Endometrial microvascular endothelial cells (primary cell): Measurements from ENCODE around the gene TXNDC15. TPM values are rescaled to one million over a fixed set of nuclear protein-coding genes. Genes with fewer than 3 reads are reported as not detected.
"Not testable (repeated sequence)": the region's sequence is repeated elsewhere in the genome, so short reads cannot be mapped to it uniquely, and the experiment has no call there.

Experiments used
- in situ Hi-C: cut with HindIII; loops from 2 replicates; pipeline ENCODE4 v1.10.0; 2017; ENCODE audit warnings: low sequenced_read_pairs, low pct_unique_long_range_greater_than_20kb; ENCODE audit errors: inconsistent ontology term
- total RNA-seq: library from RNA; depleted of rRNA; stranded (reverse); fragments of >200 nt; gene quantifications from one replicate; pipeline ENCODE4 v1.2.3, GENCODE V29; 2015; ENCODE audit errors: inconsistent ontology term

The TXNDC15 gene
- total RNA-seq, 1 donor from 2014 or later = 141 TPM

DNA sequence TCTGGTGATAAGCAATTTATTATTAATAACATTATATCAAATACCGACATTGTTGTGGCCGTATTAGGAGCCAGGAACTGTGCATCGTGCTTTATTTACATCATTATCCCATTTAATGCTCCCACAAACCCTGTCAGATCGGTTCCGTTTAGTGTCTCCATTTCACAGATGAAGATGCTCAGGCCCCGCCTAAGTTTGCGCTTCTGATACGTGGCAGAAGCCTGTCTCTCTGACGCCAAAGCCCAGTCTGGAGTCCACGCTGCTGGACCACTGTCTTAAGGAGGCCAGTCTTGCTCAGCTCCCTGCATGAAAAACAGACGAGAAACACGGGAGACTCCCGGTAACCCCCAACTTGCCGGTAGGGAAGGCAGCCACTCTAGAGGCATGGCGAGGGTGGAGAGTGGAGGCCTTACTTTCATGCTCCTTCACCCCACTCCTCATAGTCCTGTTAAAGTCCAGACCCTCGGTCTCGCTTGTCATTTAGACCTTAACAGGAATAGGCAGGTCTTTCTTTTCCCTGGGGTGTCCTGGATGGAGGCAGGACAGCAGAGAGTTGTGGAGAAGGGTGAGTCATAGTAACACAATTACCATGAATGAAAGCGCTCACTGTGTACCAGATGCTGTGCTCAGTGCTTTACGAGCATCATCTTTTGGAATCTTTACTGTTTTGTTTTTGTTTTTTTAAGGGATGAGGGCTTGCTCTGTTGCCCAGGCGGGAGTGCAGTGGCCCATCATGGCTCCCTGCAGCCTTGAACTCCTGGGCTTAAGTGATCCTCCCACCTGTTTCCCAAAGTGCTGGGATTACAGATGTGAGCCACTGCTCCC is 872 bp downstream of the TXNDC15 start:
- in situ Hi-C loops = loop anchor here (25.0 kb wide), 1 partner anchor 113 kb away; the partner anchor contains the start of gene DDX46

DNA sequence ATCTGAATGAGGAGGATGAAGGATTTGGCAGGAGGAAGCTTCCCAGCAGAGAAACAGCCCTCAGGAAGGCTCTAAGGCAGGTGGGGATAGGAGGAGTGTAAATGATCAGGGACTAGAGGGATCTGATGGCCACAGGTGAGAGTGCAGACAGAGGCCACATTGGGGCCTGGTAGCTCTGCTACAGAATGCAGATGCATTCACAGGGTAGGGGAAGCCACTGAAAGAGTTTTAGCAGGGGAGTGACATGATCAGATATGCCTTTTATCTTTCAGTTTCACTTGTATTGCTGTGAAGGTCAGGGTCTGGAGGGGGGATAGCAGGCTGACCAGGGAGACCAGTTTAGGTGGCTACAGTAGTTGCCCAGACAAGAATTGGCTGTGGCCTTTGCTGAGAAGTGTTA is 3.0 kb downstream of the TXNDC15 start:
- in situ Hi-C loops = no loop called here

DNA sequence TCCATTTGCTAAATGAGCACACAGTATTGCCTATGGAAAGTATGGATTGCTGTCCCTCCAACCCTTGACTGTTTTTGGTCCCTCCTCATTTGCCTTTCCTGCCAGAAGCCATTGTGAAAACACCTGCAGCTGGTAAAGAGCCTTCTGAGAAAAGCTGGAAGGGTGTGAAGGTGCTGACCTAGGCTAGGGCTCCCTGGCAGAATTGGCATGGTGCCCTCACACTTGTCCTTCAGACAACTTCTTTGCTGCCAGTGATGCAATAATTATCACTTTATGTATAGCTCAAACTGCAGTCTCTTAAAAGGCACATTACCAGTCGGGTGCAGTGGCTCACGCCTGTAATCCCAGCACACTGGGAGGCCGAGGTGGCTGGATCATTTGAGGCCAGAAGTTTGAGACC is 4.2 kb downstream of the TXNDC15 start:
- in situ Hi-C loops = no loop called here

DNA sequence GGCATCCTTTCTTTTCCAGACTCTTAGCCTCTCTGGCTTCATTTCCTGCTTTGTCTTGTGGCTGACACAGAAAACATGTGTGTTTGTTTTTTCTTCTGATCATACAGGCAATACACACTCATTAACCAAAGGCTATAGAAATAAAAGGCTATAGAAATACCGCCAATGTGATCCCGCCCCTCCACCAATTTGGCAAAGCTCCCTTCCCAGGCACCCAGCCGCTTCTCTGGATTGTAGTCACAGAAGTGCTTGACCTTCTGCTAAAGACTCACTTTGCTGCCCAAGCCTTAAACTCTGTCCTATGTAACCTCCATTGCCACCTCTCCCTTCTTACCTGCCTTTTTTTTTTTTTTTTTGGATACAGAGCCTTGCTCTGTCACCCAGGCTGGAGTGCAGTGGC is 5.3 kb downstream of the TXNDC15 start:
- in situ Hi-C loops = no loop called here

DNA sequence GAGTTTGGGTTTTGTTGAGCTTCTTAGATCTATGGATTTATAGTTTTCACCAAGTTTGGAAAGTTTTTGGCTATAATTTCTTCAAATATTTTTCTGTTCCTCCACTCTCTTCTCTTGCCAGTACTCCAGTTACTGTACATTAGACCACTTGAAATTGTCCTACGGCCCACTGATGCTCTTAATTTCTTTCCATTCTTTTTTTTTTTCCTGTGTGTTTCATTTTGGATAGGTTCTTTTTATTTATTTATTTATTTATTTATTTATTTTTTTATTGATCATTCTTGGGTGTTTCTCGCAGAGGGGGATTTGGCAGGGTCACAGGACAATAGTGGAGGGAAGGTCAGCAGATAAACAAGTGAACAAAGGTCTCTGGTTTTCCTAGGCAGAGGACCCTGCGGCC is 6.8 kb downstream of the TXNDC15 start:
- in situ Hi-C loops = not testable (repeated sequence)

DNA sequence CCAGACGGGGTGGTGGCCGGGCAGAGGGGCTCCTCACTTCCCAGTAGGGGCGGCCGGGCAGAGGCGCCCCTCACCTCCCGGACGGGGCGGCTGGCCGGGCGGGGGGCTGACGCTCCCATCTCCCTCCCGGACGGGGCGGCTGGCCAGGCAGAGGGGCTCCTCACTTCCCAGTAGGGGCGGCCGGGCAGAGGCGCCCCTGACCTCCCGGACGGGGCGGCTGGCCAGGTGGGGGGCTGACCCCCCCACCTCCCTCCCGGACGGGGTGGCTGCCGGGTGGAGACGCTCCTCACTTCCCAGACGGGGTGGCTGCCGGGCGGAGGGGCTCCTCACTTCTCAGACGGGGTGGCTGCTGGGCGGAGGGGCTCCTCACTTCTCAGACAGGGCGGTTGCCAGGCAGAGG is 7.5 kb downstream of the TXNDC15 start:
- in situ Hi-C loops = not testable (repeated sequence)

DNA sequence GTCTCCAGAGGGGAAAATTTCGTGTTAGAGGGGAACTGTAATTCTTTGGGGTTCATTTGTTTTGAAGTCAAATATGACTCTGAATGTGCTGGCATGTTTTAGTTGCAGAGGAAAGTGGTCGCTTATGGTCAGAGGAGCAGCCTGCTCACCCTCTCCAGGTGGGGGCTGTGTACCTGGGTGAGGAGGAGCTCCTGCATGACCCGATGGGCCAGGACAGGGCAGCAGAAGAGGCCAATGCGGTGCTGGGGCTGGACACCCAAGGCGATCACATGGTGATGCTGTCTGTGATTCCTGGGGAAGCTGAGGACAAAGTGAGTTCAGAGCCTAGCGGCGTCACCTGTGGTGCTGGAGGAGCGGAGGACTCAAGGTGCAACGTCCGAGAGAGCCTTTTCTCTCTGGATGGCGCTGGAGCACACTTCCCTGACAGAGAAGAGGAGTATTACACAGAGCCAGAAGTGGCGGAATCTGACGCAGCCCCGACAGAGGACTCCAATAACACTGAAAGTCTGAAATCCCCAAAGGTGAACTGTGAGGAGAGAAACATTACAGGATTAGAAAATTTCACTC is 13.5 kb downstream of the TXNDC15 start:
- in situ Hi-C loops = no loop called here

DNA sequence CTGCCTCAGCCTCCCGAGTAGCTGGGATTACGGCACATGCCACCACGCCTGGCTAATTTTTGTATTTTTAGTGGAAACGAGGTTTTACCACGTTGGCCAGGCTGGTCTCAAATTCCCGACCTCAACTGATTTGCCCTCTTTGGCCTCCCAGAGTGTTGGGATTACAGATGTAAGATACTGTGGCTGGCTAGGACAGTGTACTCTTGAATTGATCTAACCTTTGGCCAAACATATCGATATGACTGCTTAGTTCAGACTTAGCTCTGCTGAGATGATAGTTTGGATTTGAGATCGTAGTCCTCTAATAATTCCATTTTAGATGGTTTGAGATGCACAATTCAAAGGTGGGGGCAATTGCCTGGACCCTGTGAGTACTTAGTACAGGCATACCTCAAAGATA is 15.2 kb downstream of the TXNDC15 start:
- in situ Hi-C loops = no loop called here

DNA sequence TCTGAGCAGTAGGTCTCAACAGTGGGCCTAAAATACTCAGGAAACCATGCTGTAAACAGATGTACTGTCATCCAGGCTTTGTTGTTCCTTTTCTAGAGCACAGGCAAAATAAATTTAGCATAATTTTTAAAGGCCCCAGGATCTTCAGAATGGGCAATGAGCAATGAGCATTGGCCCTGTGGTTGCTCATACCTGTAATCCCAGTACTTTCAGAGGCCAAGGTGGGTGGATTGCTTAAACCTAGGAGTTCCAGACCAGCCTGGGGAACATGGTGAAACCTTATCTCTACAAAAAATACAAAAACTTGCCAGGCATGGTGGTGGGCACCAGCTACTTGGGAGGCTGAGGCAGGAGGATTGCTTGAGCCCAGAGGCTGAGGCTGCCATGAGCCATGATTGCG is 17.3 kb downstream of the TXNDC15 start:
- in situ Hi-C loops = no loop called here

DNA sequence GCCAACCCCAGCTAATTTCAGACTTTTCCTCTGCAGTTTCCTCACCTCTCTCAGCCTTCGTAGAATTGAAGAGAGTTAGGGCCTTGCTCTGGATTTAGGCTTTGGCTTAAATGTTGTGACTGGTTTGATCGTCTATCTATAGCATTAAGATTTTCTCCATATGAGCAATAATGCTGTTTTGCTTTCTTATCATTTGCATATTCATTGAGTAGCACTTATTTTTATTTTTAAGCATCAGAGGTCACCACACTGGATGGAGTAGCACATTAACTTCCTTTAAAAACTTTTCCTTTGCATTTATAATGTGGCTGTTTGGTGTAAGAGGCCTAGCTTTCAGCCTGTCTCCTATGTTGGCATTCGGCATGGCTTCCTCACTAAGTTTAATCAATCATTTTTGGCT is 18.1 kb downstream of the TXNDC15 start:
- in situ Hi-C loops = no loop called here

DNA sequence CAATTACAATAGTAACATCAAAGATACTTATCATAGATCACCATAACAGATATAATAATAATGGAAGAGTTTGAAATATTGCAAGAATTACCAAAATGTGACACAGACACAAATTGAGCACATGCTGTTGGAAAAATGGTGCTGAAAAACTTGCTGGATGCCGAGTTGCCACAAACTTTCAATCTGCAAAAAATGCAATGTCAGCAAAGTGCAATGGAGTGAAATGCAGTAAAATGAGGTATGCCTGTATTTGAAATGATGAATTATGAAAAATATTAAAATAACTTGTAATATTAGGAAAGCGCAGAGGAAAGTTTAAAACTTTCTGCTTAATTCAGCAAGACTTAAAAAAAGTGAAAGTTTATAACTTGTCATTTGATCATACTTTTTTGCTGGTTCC is 18.8 kb downstream of the TXNDC15 start:
- in situ Hi-C loops = no loop called here

DNA sequence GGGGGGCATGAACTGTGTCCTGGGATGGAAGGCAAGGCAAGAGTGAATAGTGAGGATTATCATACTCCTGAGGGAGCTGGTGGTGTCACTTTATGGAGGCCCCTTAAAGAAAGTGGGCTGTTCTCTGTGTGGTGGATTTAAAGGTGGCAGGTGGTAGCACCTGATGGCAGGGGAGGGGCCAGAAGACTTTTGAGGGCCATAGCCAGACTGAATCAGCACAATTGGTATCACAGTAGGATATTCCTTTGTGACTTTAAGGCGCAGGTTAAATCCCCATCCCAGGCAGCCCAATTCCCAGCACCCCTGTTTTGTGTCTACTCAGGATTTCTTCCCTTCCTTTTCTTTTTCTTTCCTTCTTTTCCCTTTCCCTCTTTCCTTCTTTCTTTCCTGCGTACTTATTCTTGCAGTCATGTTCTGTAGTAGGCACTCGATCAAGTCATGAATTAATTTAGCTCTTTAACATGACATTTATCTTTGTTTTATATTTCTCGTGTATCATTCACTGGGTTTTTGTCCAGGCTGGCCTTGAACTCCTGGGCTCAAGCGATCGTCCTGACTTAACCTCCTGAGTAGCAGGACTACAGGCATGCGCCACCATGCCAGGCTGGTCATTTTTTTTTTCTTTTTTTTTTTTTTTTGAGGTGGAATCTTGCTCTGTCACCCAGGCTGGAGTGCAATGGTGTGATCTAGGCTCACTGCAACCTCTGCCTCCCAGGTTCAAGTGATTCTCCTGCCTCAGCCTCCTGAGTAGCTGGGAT is 19.8 kb downstream of the TXNDC15 start:
- in situ Hi-C loops = no loop called here

DNA sequence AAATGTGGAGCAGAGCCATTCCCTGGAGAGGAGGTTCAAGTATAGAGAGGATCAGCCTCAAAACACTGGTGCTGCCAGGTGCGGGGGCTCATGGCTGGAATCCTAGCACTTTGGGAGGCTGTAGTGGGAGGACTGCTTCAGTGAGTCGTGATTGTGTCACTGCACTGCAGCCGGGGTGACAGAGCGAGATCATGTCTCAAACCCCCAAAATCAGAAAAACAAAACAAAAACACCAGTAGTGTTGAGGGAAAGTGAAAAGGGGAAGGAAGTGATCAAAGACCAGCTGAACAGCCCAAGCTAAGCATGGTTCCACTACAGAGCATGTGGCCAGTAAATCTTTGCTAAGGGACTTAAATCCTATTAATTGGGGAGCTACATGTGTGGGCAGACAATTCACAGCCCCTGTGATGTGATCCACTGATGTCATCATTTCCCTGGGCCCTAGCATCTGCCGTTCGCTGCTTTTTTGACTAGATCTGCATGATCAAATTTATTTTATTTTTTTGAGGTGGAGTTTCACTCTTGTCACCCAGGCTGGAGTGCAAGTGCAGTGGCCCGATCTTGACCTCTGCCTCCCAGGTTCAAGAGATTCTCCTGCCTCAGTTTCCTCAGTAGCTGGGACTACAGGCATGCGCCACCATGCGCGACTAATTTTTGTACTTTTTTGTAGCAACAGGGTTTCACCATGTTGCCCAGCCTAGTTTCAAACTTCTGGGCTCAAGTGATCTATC is 28.1 kb downstream of the TXNDC15 start:
- in situ Hi-C loops = no loop called here

DNA sequence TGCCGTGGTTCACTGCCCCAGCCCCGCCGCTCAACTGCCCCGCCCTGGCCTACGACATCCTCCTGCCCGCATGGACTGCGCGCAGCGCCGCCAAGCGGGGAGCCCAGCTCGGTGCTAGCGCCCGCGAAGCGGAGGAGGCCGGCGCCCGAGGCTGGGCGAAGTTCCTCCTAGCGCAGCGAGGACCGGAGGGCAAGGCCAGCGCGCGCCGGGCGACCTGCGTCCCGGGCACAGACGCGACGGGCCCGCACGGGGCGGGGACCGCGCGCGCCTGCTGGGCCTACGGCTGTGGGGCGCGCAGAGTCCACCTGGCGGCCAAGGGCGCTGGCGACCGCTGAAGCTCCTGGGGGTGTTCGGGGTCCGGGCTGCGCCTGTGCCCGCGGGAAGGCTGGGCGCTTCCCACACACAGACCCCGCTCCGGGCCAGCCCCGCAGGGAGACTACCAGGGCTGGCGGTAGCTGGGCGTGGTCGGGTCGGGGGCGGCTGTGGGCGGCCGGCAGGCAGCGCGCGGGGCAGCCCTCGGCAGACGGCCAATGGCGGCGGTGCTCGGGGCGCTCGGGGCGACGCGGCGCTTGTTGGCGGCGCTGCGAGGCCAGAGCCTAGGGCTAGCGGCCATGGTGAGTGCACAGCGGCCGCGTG is 30.6 kb downstream of the TXNDC15 start, which contains the start of gene PCBD2:
PCBD2 (plus strand) TSS at position 522 of the 636 bp plus-strand sequence; CDS start at position 531, 9 bp downstream.
- in situ Hi-C loops = no loop called here

DNA sequence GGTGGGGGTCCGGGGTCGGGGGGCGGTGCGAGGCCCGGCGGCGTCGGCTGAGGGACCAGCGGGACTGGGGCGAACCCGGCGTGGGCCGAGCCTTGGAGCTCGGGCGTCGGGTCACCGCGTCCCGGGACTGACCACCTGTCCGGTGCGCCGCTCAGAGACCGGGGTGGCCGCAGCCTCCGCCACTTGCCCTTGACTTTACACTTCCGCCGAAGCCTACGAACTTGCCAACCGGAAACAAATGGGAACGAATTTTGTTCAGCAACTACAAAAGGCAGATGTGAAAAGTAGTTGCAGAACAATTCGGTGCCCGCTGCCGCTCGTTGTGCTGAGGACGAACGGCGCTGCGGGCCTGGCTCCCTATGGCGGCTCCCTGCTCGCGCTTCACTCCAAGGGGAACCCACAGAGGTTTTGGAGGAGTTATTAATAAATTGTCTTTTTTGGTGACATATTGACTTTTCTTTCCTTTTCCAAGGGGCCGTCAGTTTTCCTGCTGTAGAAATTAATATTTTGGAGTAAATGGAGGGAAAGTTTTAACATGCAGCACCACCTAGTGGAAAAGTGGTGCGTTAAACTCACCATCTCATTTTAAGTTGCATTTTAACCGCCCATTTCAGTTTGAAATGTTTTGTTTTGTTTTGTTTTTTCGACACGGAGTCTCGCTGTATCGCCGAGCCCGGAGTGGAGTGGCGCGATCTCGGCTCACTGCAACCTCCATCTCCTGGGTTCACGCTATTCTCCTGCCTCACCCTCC is 31.2 kb downstream of the TXNDC15 start:
- in situ Hi-C loops = no loop called here

DNA sequence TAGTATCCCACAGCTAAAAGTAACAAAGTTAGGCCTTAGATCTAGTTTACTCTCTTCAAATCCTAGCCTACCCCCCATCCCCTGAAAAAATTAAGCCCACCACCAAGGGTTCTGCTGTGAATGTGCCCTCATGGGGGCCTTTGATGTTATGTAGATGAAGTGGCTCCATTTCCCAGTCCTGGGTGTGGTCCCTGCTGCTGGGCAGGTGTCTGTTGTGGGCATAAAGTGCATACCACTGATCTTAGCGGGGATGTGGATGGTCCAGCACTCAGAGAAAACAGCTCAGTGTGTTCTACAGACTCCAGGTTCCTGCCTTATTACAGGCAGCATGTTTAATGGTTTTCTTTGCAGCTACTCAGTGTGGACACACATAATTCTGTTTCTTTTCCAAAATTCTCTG is 32.6 kb downstream of the TXNDC15 start:
- in situ Hi-C loops = no loop called here

DNA sequence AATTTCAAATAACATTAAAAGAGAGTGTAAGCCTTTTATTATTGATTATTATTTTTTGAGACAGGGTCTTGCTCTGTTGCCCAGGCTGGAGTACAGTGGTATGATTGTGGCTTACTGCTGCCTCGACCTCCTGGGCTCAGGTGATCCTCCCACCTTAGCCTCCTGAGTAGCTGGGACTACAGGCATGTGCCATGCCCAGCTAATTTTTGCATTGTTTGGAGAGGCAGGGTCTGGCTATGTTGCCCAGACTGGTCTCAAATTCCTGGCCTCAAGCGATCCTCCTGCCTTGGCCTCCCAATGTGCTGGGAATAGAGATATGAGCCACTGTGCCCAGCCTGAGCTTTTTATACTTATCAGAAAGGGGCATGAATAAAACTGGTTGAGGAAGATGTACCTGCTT is 36.6 kb downstream of the TXNDC15 start:
- in situ Hi-C loops = not testable (repeated sequence)
